Ovary (tissue), 9 donors: ENCODE data around the gene MCCC2. TPM values are rescaled to one million over a fixed set of nuclear protein-coding genes. Genes with fewer than 3 reads are reported as not detected.

Experiments
- DNase-seq, 5 donors: peaks; one replicate each; pipeline ENCODE4 v3.0.0-alpha.2; 2019 to 2020
- H3K27ac ChIP-seq, 2 donors: fragments of 200-600 bp; one replicate each; pipeline versions ENCODE4 v1.5.1 to v1.8.0; 2019 to 2022
- H3K27me3 ChIP-seq: fragments of 200-600 bp; one replicate; pipeline ENCODE4 v1.8.0; 2022
- H3K36me3 ChIP-seq: fragments of 200-600 bp; sonication (generic); one replicate; pipeline ENCODE4 v1.5.1; 2019
- H3K4me1 ChIP-seq: one replicate; pipeline ENCODE4 v1.8.1; 2013; ENCODE audit warnings: mild to moderate bottlenecking, moderate library complexity; ENCODE audit not compliant: insufficient read depth
- H3K4me3 ChIP-seq: fragments of 200-600 bp; sonication (generic); one replicate; pipeline ENCODE4 v1.5.1; 2017
- H3K9me3 ChIP-seq, 2 donors: fragments of 200-600 bp in 1 of 2; sonication (generic) in 1 of 2; one replicate each; pipeline versions ENCODE4 v1.5.1 to v1.8.1; 2013 to 2019; ENCODE audit warnings: mild to moderate bottlenecking in 1 of 2, moderate library complexity in 1 of 2
- EP300 ChIP-seq: sonication (generic); formaldehyde crosslinking; IDR thresholded peaks from one replicate; pipeline ENCODE4 v1.6.1; 2017; ENCODE audit warnings: antibody characterized with exemption
- POLR2A ChIP-seq: fragments of 450-650 bp; IDR thresholded peaks from one replicate; pipeline ENCODE4 v1.6.1; 2017; ENCODE audit warnings: antibody characterized with exemption, mild to moderate bottlenecking, moderate library complexity
- WGBS, 3 donors: extraction: QIAGEN DNeasy Blood & Tissue Kit in 1 of 3; methylation state at CpG; one replicate each; pipeline versions ENCODE4 v1.1.5 to v1.1.7; 2013 to 2017; 5-methylcytosine and 5-hydroxymethylcytosine counted together
- intact Hi-C, 4 donors: fragments of 100-400 bp; cut with DNase I; formaldehyde crosslinking; loops; one replicate each; pipeline versions ENCODE4 v1.11.0 to v1.15.1; 2022 to 2023
- polyA plus RNA-seq, 2 donors: library from polyadenylated mRNA; stranded (reverse); fragments of 200-250 nt in 1 of 2; fragments of 350-450 nt in 1 of 2; fragmentation: Illumina TruSeq in 1 of 2; extraction: RNeasy Lipid Tissue Mini Kit (QIAGEN cat#74804) in 1 of 2; gene quantifications; one replicate each; pipeline ENCODE4 v1.2.3, GENCODE V29; 2013 to 2014
- total RNA-seq, 7 donors: library from RNA; depleted of rRNA in 2 of 7; stranded (reverse); fragments of >200 nt in 2 of 7; fragmentation: NEBNext Ultra II Directional in 3 of 7; extraction: Animal tissue kit (Norgen Biotek cat#: 25700) in 3 of 7; gene quantifications; one replicate each; pipeline versions ENCODE4 v1.1.0 to v1.2.4, GENCODE V29; 2016 to 2023
- TF ChIP-seq, protein P1 (sequence below), 3 donors: fragments of 450-650 bp in 2 of 3; fragments of 200-600 bp in 1 of 3; IDR thresholded peaks; one replicate each; pipeline versions ENCODE4 v1.5.1 to v1.8.0; 2016 to 2022; ENCODE audit warnings: antibody characterized with exemption in 3 of 3, mild to moderate bottlenecking in 1 of 3
- donor health status: DM: no; HTN: no; CAD: no; lungs with moderate emphysema.
- donor health status: DM: no; HTN: no; CAD: no.
- donor health status: Bipolar disorder and iron deficiency.
- donor health status: DM: yes; HTN: yes; CAD: no.
- donor health status: DM: no; HTN: no; CAD: no.
- donor health status: DM: yes; HTN: yes; CAD: no.

MCCC2 gene
- total and polyA plus RNA-seq, 9 donors, result 15.8 to 59.6 (median 27.0) TPM

DNA sequence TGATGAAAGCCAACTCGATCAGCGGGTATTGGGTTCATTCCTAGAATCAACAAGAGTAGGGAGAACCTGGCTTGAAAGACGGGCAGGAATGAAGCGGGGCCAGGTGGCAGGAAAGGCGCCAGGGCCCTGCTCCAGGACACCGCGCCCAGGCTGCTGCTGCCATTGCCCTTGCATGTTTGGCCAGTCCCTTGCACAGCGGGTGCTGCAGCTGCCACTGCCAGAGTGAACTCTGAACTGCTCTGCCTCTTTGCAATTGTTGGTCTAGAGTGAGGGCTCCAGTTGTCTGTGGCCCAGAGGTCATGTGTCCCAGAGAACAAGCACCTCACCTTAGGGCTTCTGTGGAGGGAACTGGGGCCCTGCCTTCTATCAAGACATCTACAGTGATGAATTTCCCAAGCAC, 107.9 kb downstream of the MCCC2 start:
- no peak for TF ChIP-seq POLR2A
- TF ChIP-seq, protein P1, sequence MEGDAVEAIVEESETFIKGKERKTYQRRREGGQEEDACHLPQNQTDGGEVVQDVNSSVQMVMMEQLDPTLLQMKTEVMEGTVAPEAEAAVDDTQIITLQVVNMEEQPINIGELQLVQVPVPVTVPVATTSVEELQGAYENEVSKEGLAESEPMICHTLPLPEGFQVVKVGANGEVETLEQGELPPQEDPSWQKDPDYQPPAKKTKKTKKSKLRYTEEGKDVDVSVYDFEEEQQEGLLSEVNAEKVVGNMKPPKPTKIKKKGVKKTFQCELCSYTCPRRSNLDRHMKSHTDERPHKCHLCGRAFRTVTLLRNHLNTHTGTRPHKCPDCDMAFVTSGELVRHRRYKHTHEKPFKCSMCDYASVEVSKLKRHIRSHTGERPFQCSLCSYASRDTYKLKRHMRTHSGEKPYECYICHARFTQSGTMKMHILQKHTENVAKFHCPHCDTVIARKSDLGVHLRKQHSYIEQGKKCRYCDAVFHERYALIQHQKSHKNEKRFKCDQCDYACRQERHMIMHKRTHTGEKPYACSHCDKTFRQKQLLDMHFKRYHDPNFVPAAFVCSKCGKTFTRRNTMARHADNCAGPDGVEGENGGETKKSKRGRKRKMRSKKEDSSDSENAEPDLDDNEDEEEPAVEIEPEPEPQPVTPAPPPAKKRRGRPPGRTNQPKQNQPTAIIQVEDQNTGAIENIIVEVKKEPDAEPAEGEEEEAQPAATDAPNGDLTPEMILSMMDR (IDR thresholded peaks at IDR 0.05), result no peak
- no peak for TF ChIP-seq EP300
- Histone ChIP-seq H3K9me3 (no peaks in the 10 kb centered on the region), H3K4me1 (no peaks in the 10 kb centered on the region), H3K27me3 (no peaks in the 10 kb centered on the region), H3K36me3 (no peaks in the 10 kb centered on the region), H3K4me3 (no peak overlapping the region), H3K27ac (no peak overlapping the region)
- intact Hi-C loops, result no loop called here
- WGBS, 3 donors, result 93 to 96% (median 94%) methylated on average over 8 of the region's 8 CpGs
- no peak for DNase-seq

DNA sequence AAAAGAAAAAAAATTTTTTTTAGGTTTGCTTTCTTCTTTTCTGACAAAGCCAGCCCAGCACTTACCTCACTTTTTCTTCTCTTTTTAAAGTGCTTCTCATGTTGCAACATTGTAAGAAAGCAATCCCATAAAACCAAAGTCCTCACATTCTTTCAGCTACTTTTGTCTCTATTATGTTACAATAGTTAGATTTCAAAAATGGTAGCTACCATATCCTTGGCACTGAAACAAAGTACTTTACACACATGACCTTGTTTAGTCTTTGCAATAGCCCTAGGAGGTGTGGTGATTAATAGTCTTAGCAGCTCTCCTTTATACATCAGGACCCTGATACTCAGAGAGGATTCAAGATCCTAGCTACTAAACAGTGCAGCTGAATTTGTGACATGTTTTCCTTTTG, 108.5 kb downstream of the MCCC2 start:
- no peak for DNase-seq
- Histone ChIP-seq H3K4me3 (no peak overlapping the region), H3K27ac (no peak overlapping the region), H3K27me3 (no peaks in the 10 kb centered on the region), H3K36me3 (no peaks in the 10 kb centered on the region), H3K4me1 (no peaks in the 10 kb centered on the region), H3K9me3 (no peaks in the 10 kb centered on the region)
- intact Hi-C loops, result no loop called here
- TF ChIP-seq EP300 (no peak), POLR2A (no peak)
- TF ChIP-seq, protein P1 (IDR thresholded peaks at IDR 0.05), result no peak

DNA sequence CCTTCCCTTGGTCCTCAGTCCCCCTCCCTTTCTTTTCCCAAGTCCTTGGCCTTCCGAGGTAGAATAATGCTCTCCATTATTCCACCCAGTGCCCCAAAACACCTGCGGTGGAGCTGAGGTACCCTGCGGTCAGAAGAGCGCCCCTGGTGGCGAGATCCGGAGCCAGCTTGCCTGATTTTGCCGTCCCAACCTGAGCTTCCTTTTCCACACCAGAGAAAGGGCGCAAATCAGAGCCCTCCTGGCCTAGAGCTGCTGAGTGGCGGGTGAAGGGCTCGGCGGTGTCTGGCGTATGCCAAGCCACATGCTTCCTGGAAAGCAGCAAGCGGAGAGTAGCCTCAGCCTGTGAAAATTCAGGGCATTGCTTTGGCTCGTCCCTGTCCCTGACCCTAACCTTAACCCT, 110.8 kb downstream of the MCCC2 start:
- no peak overlapping the region for H3K27ac ChIP-seq
- no peaks in the 10 kb centered on the region for H3K36me3 ChIP-seq
- TF ChIP-seq, protein P1 (IDR thresholded peaks at IDR 0.05), result no peak
- no peak for TF ChIP-seq POLR2A
- WGBS, 3 donors, result 33 to 41% (median 41%) methylated on average over 14 of the region's 14 CpGs
- no peak overlapping the region for H3K4me3 ChIP-seq
- H3K4me1 ChIP-seq, result no peaks in the 10 kb centered on the region
- H3K27me3 ChIP-seq, result no peaks in the 10 kb centered on the region
- H3K9me3 ChIP-seq, result no peaks in the 10 kb centered on the region
- DNase-seq, result no peak
- intact Hi-C loops, result no loop called here

DNA sequence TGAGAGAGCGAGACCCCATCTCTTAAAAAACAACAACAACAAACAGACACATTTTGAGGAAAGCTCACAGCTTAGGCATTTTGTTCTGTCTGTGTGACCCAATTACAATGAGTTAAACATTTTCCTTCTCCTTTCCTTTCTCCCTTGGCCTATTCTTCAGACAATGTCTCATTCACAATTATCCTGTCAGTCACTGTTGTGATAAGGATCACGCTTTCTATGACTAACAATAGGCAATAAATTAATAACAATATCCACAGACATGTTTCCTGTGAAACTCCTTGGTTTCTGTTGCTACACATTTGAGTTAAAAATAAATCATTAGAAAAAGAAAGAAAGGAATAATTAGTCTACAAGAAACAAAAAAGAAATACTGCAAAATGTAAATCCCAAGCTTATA, 112.1 kb downstream of the MCCC2 start:
- TF ChIP-seq, protein P1 (IDR thresholded peaks at IDR 0.05), result no peak
- TF ChIP-seq EP300 (no peak), POLR2A (no peak)
- DNase-seq, result no peak
- no peaks in the 10 kb centered on the region for H3K36me3 ChIP-seq
- no peaks in the 10 kb centered on the region for H3K9me3 ChIP-seq
- H3K27me3 ChIP-seq, result no peaks in the 10 kb centered on the region
- H3K4me3 ChIP-seq, result no peak overlapping the region
- no peak overlapping the region for H3K27ac ChIP-seq
- intact Hi-C loops, result no loop called here
- 58 to 66% (median 60%) methylated on average over 2 of the region's 2 CpGs for WGBS, 3 donors
- H3K4me1 ChIP-seq, result no peaks in the 10 kb centered on the region

DNA sequence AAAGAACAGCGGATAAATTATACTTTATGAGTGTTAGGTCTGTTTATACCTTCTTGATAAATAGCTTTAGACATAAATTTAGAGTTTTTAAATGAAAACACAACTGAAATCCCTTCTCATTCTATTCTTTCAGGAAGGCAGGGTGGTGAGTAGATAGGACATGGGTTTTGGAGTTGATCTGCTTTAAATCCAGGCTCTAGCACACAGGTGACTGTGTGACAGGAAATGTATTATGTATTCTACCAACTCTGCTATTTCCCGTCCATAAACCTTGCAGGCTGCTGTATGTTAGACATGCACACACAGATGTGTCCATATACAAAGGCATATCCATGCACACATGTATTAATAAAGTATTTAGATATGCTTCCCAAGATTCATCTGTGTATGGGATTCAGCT, 112.6 kb downstream of the MCCC2 start:
- Histone ChIP-seq H3K4me3 (no peak overlapping the region), H3K27ac (no peak overlapping the region), H3K4me1 (no peaks in the 10 kb centered on the region), H3K9me3 (no peaks in the 10 kb centered on the region), H3K27me3 (no peaks in the 10 kb centered on the region), H3K36me3 (no peaks in the 10 kb centered on the region)
- DNase-seq, result no peak
- intact Hi-C loops, result no loop called here
- WGBS, 3 donors, result 58 to 72% (median 65%) methylated on average over 2 of the region's 2 CpGs
- no peak for TF ChIP-seq EP300
- TF ChIP-seq, protein P1 (IDR thresholded peaks at IDR 0.05), result no peak
- TF ChIP-seq POLR2A, result no peak
